Body of pancreas (tissue), 4 donors: ENCODE measurements around the gene CRYBB3.
"Not testable (repeated sequence)": the region's sequence is repeated elsewhere in the genome, so short reads cannot be mapped to it uniquely, and the experiment has no call there.

Source experiments
- POLR2A ChIP-seq, 3 donors: fragments of 450-650 bp; IDR thresholded peaks; one replicate each; pipeline ENCODE4 v1.6.1; 2016; ENCODE audit warnings: antibody characterized with exemption in 3 of 3, mild to moderate bottlenecking in 2 of 3
- TF ChIP-seq, protein P1 (sequence below), 7 experiments: fragments of 450-650 bp in 4 of 7; fragments of 200-600 bp in 3 of 7; sonication (generic) in 3 of 7; IDR thresholded peaks; one replicate each; pipeline ENCODE4 v1.5.1; 2016 to 2019; ENCODE audit warnings: antibody characterized with exemption in 7 of 7

DNA sequence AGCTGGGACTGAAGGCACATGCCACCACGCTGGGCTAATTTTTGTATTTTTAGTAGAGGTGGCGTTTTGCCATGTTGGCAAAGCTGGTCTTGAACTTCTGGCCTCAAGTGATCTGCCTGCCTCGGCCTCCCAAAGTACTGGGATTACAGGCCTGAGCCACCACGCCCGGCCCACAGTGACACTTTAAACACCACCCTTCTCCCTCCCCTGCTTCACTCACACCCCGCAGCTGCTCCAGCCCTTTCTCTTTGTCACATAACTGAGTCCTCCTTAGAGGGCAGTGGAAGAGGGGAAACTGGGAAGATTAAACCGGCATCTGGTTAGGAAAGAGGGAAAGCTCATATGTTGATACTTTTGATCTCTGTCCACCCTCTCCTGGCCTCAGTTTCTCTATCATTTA, 4.9 kb downstream of the CRYBB3 start:
- TF ChIP-seq, protein P1, sequence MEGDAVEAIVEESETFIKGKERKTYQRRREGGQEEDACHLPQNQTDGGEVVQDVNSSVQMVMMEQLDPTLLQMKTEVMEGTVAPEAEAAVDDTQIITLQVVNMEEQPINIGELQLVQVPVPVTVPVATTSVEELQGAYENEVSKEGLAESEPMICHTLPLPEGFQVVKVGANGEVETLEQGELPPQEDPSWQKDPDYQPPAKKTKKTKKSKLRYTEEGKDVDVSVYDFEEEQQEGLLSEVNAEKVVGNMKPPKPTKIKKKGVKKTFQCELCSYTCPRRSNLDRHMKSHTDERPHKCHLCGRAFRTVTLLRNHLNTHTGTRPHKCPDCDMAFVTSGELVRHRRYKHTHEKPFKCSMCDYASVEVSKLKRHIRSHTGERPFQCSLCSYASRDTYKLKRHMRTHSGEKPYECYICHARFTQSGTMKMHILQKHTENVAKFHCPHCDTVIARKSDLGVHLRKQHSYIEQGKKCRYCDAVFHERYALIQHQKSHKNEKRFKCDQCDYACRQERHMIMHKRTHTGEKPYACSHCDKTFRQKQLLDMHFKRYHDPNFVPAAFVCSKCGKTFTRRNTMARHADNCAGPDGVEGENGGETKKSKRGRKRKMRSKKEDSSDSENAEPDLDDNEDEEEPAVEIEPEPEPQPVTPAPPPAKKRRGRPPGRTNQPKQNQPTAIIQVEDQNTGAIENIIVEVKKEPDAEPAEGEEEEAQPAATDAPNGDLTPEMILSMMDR (IDR thresholded peaks at IDR 0.05), result not testable (repeated sequence)
- TF ChIP-seq POLR2A (IDR thresholded peaks at IDR 0.05), result not testable (repeated sequence)
